Thyroid gland (tissue), 4 donors: ENCODE measurements around the gene VPS8. TPM values are rescaled to one million over a fixed set of nuclear protein-coding genes. Genes with fewer than 3 reads are reported as not detected.

Experiments used
- DNase-seq, 2 donors: peaks; one replicate each; pipeline ENCODE4 v3.0.0-alpha.2; 2019
- H3K27ac ChIP-seq, 3 donors: fragments of 200-600 bp; sonication (generic); 1 replicate in 2 of 3; 2 replicates in 1 of 3; pipeline ENCODE4 v1.5.1; 2016 to 2019; ENCODE audit warnings: mild to moderate bottlenecking in 1 of 3, moderate library complexity in 1 of 3
- H3K27me3 ChIP-seq: fragments of 200-600 bp; sonication (generic); one replicate; pipeline ENCODE4 v1.5.1; 2019
- H3K36me3 ChIP-seq, 2 donors: fragments of 200-600 bp; sonication (generic); one replicate each; pipeline ENCODE4 v1.5.1; 2016 to 2019
- H3K4me1 ChIP-seq, 2 donors: fragments of 200-600 bp; sonication (generic); one replicate each; pipeline ENCODE4 v1.5.1; 2017 to 2019
- H3K4me3 ChIP-seq, 3 donors: fragments of 200-600 bp; sonication (generic); replicated peaks in 1 of 3; 1 replicate in 2 of 3; 2 replicates in 1 of 3; pipeline ENCODE4 v1.5.1; 2016; ENCODE audit warnings: mild to moderate bottlenecking in 1 of 3
- H3K9me3 ChIP-seq: fragments of 200-600 bp; sonication (generic); one replicate; pipeline ENCODE4 v1.5.1; 2017
- CTCF ChIP-seq, 6 experiments: fragments of 200-600 bp in 3 of 6; fragments of 450-650 bp in 3 of 6; sonication (generic) in 3 of 6; IDR thresholded peaks; one replicate each; pipeline ENCODE4 v1.5.1; 2016 to 2019; ENCODE audit warnings: antibody characterized with exemption in 6 of 6, mild to moderate bottlenecking in 2 of 6, inconsistent platforms in 1 of 6, moderate library complexity in 1 of 6
- POLR2A ChIP-seq, 2 donors: fragments of 450-650 bp; IDR thresholded peaks; one replicate each; pipeline ENCODE4 v1.6.1; 2017; ENCODE audit warnings: antibody characterized with exemption in 2 of 2, mild to moderate bottlenecking in 2 of 2, moderate library complexity in 1 of 2
- WGBS, 2 donors: methylation state at CpG; one replicate each; pipeline ENCODE4 v1.1.5; 2017; 5-methylcytosine and 5-hydroxymethylcytosine counted together
- intact Hi-C: fragments of 100-400 bp; cut with DNase I; formaldehyde crosslinking; loops from one replicate; pipeline ENCODE4 v1.15.1; 2023
- total RNA-seq, 4 donors: library from RNA; depleted of rRNA; stranded (reverse); fragments of >200 nt; gene quantifications; one replicate each; pipeline ENCODE4 v1.2.3, GENCODE V29; 2016

The VPS8 gene
- total RNA-seq, 4 donors from 2014 or later = 85.6 to 171 (median 103) TPM

DNA sequence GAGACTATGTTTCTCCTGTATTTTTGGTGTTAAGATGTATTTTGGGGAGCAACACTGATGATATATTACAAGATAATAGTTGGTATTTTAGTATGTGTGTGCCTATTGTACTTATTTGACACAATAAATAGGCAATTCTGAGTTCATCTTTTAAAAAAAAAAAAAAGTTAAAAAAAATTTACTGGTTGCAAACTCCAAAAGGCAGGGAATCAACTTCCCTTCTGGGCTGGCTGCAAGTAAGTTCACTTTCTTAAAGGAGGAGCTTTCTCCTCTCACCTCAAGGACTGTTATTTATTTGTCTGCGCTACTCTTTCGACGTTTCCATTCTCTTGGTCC lies 335 bp upstream of the VPS8 start:
- 0 to 1% methylated on average over 3 of the region's 3 CpGs for WGBS, 2 donors
- H3K4me1 ChIP-seq = peaks cover 6 to 10% of the 10 kb centered on the region in 2 donors
- H3K36me3 ChIP-seq = no peaks in the 10 kb centered on the region
- no peak for DNase-seq
- H3K9me3 ChIP-seq = no peaks in the 10 kb centered on the region
- TF ChIP-seq POLR2A (IDR thresholded peaks at IDR 0.05) (no peak), CTCF (IDR thresholded peaks at IDR 0.05) (no peak)
- no peaks in the 10 kb centered on the region for H3K27me3 ChIP-seq
- H3K4me3 ChIP-seq = peak overlapping the region in 1 of 3 donors; percentile 60
- intact Hi-C loops = no loop called here
- peak overlapping the region in 2 of 3 donors; percentile 70 to 84 for H3K27ac ChIP-seq

DNA sequence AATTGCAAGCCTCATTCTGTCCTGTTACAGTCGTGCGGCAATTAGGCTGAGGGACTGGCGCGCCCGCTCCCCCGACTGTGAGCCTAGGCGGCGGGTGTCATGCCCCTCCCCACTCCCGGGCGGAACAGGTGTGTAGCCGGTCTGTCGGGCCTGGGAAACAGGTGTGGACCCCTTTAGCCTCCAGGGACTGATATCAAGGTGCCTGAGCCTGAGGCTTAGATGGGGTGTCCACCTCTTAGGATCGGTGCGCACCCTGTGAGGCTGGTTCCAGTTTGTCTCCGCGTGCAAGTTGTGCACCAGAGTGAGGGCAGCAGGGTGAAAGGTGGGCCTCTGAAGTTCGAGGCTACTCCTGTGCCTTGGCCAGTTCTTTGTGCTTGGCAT lies 686 bp downstream of the VPS8 start:
- peak; percentile 17 to 25 for DNase-seq
- Histone ChIP-seq H3K9me3 (no peaks in the 10 kb centered on the region), H3K4me1 (peaks cover 6 to 10% of the 10 kb centered on the region in 2 donors), H3K27me3 (no peaks in the 10 kb centered on the region), H3K36me3 (no peaks in the 10 kb centered on the region), H3K27ac (peak overlapping the region in 1 of 3 donors; percentile 84), H3K4me3 (peak overlapping the region; percentile 60 to 87 (median 70))
- TF ChIP-seq POLR2A (IDR thresholded peaks at IDR 0.05) = no peak
- no peak for TF ChIP-seq CTCF (IDR thresholded peaks at IDR 0.05)
- WGBS, 2 donors = 0 to 1% methylated on average over 3 to 12 of the region's 17 CpGs
- intact Hi-C loops = no loop called here

DNA sequence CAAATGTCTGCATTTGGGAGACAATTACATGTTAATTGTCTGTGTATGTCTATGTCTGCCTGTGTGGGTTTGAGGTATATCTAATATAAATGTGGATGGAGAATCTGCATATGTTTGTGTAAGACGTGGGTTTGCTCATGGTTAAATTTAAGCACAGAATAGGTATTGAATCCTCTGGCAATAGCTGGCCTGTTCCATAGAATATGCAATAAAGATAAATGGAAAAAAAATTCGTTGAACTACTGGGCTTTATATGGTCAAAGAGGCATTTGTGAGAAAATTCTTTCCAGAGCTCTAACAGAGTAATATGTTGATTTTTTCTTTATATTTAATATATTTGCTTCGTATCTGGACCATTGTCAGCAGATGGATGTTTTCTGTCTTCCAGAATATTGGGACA lies 1.4 kb downstream of the VPS8 start:
- H3K27ac ChIP-seq = no peak overlapping the region
- no peaks in the 10 kb centered on the region for H3K36me3 ChIP-seq
- TF ChIP-seq POLR2A (IDR thresholded peaks at IDR 0.05) = no peak
- no peak for TF ChIP-seq CTCF (IDR thresholded peaks at IDR 0.05)
- 93 to 94% methylated on average over 3 of the region's 3 CpGs for WGBS, 2 donors
- H3K4me1 ChIP-seq = peaks cover 6 to 10% of the 10 kb centered on the region in 2 donors
- no peaks in the 10 kb centered on the region for H3K9me3 ChIP-seq
- no peaks in the 10 kb centered on the region for H3K27me3 ChIP-seq
- DNase-seq = no peak
- intact Hi-C loops = no loop called here
- H3K4me3 ChIP-seq = no peak overlapping the region

- TF ChIP-seq CTCF (IDR thresholded peaks at IDR 0.05) (no peak), POLR2A (IDR thresholded peaks at IDR 0.05) (no peak)
- intact Hi-C loops = no loop called here
- no peak for DNase-seq
Observed at GRCh38 chr3:184814214-184814613, 2.2 kb downstream of the VPS8 start.

DNA sequence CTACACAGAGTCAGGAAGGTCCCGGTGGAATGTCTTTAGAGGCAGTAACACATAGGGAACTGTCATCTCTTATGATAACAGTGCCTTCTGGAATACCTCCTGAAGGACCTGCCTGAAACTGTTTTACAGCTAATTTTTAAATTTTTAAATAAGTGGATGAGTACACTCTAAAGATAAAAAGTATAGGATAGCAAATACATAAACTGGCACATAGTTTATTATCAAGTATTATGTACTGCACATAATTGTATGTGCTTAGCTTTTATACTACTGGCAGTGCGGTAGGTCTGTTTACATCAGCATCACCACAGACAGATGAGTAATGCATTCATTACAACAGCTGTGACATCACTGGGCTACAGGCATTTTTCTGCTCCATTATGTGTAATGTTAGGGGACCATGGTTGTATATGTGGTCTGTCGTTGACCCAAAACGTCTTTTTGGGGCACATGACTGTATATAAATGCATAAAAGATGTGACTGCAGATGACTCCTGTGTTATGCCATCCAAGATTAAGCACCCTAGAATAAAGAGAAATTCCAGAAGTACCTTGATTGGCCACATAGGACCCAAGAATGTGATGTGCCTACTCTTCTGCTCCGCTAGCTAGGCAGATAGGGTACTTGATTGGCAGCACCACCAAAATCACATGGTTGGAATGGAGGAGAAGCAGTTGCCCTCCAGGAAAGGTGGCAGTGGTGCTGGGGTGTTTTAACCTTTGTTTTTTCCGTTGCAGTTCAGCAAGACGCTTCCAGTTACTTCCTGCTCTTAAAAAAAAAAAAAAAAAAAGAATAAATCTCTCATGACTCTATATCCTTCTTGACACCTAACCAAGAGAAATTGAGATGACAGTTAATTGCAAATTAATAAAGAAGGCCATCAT lies 3.3 kb downstream of the VPS8 start:
- Histone ChIP-seq H3K4me1 (peaks cover 6 to 10% of the 10 kb centered on the region in 2 donors), H3K27ac (no peak overlapping the region), H3K36me3 (no peaks in the 10 kb centered on the region), H3K27me3 (no peaks in the 10 kb centered on the region), H3K9me3 (no peaks in the 10 kb centered on the region), H3K4me3 (no peak overlapping the region)
- WGBS, 2 donors = 80 to 83% methylated on average over 7 of the region's 7 CpGs
- TF ChIP-seq CTCF (IDR thresholded peaks at IDR 0.05) = no peak
- TF ChIP-seq POLR2A (IDR thresholded peaks at IDR 0.05) = no peak
- no peak for DNase-seq
- intact Hi-C loops = no loop called here

More at GRCh38 chr3:184814214-184814613, 2.2 kb downstream of the VPS8 start:
- Histone ChIP-seq H3K9me3 (no peaks in the 10 kb centered on the region), H3K4me3 (no peak overlapping the region), H3K36me3 (no peaks in the 10 kb centered on the region), H3K27ac (no peak overlapping the region), H3K4me1 (peaks cover 6 to 10% of the 10 kb centered on the region in 2 donors), H3K27me3 (no peaks in the 10 kb centered on the region)
